Activated naive CD8-positive, alpha-beta T cell treated with anti-CD3 and anti-CD28 coated beads, Interleukin-2, amount 50 U/mL, for 16 hours (primary cell): Measurements from ENCODE around the gene PAEP.

Experiments used
- DNase-seq: peaks from one replicate; pipeline ENCODE4 v3.0.0-alpha.2; 2020; ENCODE audit warnings: low read depth, low spot score

PAEP gene

GRCh38 chr9:135614821-135615665 is 53.5 kb downstream of the PAEP start:
- no peak for DNase-seq

GRCh38 chr9:135615666-135616618 is 54.4 kb downstream of the PAEP start:
- DNase-seq = no peak
